SIG-M5 treated with dmso at 0.1 percent for 504 hours (cell line): ENCODE measurements around the gene PRSS2.

Source experiments
- DNase-seq: peaks from one replicate; lab custom pipeline; 2025; ENCODE audit not compliant: unreplicated experiment; lab: John Stamatoyannopoulos, UW

Gene PRSS2

DNA sequence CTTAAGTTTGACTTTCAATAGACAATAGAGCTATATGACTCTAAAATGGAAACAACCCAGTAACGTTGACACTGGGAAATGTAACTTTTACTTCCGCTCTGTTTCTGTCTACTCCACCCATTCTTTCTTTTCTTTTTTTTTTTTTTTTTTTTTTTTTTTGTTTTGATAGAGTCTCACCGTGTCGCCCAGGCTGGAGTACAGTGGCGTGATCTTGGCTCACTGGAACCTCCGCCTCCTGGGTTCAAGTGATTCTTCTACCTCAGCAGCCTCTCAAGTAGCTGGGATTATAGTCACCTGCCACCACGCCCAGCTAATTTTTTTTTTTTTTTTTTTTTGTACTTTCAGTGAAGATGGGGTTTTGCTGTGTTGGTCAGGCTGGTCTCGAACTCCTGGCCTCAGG, 13.9 kb downstream of the PRSS2 start:
- DNase-seq, result no peak

- DNase-seq, result no peak
These were observed 15.1 kb downstream of the PRSS2 start for GRCh38 chr7:142785841-142786250.

- no peak for DNase-seq
These were observed 16.4 kb downstream of the PRSS2 start for GRCh38 chr7:142787034-142787768.

DNA sequence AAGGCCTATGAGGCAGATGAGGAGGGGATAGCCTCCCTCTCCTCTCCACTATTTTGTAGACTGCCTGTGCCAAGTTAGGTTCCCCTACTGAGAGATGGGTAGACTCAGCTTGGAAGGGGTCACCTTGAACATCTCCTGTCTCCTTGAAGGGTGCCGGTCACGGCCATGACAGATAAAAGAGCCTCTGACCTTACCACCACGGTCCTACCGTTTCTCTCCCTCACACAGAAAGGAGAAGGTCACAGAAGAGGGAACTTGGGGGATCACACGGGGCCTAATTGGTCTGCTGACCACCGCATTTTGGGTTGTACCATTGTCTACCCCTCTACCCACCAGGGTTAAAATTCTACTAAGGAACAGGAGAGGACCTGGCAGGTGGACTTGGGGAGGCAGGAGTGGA, 17.0 kb downstream of the PRSS2 start:
- no peak for DNase-seq

DNA sequence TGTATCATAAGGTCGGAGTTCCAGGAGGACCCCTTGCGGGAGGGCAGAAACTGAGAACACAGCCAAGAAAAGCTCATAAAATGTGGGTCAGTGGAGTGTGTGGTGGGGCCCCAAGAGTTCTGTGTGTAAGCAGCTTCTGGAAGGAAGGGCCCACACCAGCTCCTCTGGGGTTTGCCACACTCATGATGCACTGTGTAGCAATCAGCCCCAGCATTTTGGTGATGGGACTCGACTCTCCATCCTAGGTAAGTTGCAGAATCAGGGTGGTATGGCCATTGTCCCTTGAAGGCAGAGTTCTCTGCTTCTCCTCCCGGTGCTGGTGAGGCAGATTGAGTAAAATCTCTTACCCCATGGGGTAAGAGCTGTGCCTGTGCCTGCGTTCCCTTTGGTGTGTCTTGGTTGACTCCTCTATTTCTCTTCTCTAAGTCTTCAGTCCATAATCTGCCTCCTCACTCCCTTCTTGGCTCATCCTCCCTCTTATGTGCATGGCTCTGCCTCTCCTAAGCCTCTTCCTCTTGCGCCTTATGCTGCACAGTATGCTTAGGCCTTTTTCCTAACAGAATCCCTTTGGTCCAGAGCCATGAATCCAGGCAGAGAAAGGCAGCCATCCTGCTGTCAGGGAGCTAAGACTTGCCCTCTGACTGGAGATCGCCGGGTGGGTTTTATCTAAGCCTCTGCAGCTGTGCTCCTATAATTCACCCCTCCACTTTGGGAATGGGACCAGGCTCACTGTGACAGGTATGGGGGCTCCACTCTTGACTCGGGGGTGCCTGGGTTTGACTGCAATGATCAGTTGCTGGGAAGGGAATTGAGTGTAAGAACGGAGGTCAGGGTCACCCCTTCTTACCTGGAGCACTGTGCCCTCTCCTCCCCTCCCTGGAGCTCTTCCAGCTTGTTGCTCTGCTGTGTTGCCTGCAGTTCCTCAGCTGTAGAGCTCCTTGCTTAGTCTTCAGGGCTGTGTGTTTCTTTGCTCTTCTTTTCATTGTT, 17.8 kb downstream of the PRSS2 start:
- DNase-seq, result no peak

DNA sequence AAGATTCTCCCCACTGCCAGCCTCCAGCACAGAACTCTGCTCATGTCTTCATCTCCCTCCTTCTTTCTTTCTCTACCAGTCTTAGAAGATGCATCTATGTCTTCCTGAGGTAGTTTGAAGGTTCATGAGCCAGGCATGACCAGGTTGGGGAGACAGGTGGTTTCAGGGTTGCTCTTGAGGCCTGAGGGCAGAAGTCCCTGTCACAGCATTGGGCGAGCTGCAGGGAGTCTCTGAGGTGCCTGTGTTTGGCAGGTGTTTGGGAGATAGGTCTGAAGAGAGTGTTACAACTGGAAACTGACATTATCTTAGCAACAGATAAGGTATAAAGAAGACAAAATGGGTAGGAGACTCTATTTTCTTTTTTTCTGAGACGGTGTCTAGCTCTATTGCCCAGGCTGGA, 18.7 kb downstream of the PRSS2 start:
- DNase-seq, result no peak

- DNase-seq, result no peak
These were observed 19.3 kb downstream of the PRSS2 start for GRCh38 chr7:142790056-142790455.

- DNase-seq, result no peak
These were observed 19.8 kb downstream of the PRSS2 start for GRCh38 chr7:142790555-142790954.

GRCh38 chr7:142791502-142791901, 20.7 kb downstream of the PRSS2 start:
- DNase-seq, result no peak

DNA sequence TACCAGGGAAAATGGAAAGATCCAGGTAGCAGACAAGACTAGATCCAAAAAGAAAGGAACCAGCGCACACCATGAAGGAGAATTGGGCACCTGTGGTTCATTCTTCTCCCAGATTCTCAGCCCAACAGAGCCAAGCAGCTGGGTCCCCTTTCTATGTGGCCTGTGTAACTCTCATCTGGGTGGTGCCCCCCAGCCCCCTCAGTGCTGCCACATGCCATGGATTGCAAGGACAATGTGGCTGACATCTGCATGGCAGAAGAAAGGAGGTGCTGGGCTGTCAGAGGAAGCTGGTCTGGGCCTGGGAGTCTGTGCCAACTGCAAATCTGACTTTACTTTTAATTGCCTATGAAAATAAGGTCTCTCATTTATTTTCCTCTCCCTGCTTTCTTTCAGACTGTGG, 21.4 kb downstream of the PRSS2 start:
- no peak for DNase-seq

GRCh38 chr7:142792593-142792992, 21.8 kb downstream of the PRSS2 start:
- no peak for DNase-seq

- DNase-seq, result no peak
These were observed 22.4 kb downstream of the PRSS2 start for GRCh38 chr7:142793156-142793555.

DNA sequence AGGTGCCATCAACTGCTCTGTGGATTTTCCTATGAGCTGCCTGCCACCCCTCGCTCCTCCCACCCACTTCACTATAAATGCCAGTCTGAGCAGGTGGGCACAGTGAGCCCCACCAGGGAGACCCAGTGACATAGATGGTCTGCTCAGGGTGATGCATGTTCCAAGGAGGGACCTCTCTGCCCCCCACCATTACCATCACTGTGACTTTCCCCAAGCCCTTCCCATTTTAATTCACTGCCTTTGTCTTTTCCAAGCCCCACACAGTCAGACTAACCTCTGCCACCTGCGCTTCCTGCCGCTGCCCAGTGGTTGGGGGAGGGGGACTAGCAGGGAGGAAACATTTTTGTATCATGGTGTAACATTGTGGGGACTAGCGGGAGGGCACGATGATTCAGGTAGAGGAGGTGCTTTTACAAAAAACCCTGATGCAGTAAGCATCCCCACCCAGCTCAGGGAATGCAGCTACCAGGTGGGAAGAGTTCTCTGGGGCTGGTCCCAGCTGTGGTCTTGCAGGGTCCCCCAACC, 24.6 kb downstream of the PRSS2 start:
- DNase-seq, result no peak

- DNase-seq, result no peak
These were observed 25.3 kb downstream of the PRSS2 start for GRCh38 chr7:142796001-142796500.

DNA sequence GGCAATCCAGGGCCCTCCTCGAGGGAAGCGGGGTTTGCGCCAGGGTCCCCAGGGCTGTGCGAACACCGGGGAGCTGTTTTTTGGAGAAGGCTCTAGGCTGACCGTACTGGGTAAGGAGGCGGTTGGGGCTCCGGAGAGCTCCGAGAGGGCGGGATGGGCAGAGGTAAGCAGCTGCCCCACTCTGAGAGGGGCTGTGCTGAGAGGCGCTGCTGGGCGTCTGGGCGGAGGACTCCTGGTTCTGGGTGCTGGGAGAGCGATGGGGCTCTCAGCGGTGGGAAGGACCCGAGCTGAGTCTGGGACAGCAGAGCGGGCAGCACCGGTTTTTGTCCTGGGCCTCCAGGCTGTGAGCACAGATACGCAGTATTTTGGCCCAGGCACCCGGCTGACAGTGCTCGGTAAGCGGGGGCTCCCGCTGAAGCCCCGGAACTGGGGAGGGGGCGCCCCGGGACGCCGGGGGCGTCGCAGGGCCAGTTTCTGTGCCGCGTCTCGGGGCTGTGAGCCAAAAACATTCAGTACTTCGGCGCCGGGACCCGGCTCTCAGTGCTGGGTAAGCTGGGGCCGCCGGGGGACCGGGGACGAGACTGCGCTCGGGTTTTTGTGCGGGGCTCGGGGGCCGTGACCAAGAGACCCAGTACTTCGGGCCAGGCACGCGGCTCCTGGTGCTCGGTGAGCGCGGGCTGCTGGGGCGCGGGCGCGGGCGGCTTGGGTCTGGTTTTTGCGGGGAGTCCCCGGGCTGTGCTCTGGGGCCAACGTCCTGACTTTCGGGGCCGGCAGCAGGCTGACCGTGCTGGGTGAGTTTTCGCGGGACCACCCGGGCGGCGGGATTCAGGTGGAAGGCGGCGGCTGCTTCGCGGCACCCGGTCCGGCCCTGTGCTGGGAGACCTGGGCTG, 26.0 kb downstream of the PRSS2 start:
- DNase-seq, result no peak

GRCh38 chr7:142797391-142798377, 26.9 kb downstream of the PRSS2 start:
- DNase-seq, result no peak

- no peak for DNase-seq
These were observed 28.0 kb downstream of the PRSS2 start for GRCh38 chr7:142798451-142799436.

GRCh38 chr7:142799437-142799835, 28.7 kb downstream of the PRSS2 start:
- DNase-seq, result no peak
